ENCODE measurements around the gene MPDU1. TPM values are rescaled to one million over a fixed set of nuclear protein-coding genes. Genes with fewer than 3 reads are reported as not detected.

The MPDU1 gene
- total and polyA plus RNA-seq, 2 of the 13 experiments (the other 11 are each of a cell fraction or from before 2014, with no cell fraction given): 112 to 167 TPM

- no peak for TF ChIP-seq ZNF264 (CRISPR knock-in tag; IDR thresholded peaks at IDR 0.05)
- TF ChIP-seq PATZ1 (CRISPR knock-in tag; IDR thresholded peaks at IDR 0.05): no peak; the same call in 1 of the 2 replicates
- no peak for TF ChIP-seq ZNF564 (CRISPR knock-in tag; IDR thresholded peaks at IDR 0.05)
- no peak for TF ChIP-seq AFF4 (CRISPR knock-in tag; IDR thresholded peaks at IDR 0.05)
- TF ChIP-seq MLLT10 (CRISPR knock-in tag; IDR thresholded peaks at IDR 0.05): no peak
- 0 out of 2 replicates have a peak, but pooled peaks have one; percentile 12 for TF ChIP-seq SP5 (CRISPR knock-in tag; IDR thresholded peaks at IDR 0.05; ENCODE audit: borderline replicate concordance, low read depth)
- no peak for TF ChIP-seq TCF7L2 (IDR thresholded peaks at IDR 0.05; ENCODE audit: low read depth, low read length)
- TF ChIP-seq SAFB2 (CRISPR knock-in tag; IDR thresholded peaks at IDR 0.05; ENCODE audit: borderline replicate concordance, low read depth): no peak
- no peak for TF ChIP-seq ZNF354B (CRISPR knock-in tag; IDR thresholded peaks at IDR 0.05)
- no peak for TF ChIP-seq ETS1 (CRISPR knock-in tag; IDR thresholded peaks at IDR 0.05)
- TF ChIP-seq ZNF501 (CRISPR knock-in tag; IDR thresholded peaks at IDR 0.05): no peak
- no peak for TF ChIP-seq SNAI1 (CRISPR knock-in tag; IDR thresholded peaks at IDR 0.05; ENCODE audit: borderline replicate concordance)
- TF ChIP-seq ARNT2 (CRISPR knock-in tag; IDR thresholded peaks at IDR 0.05; ENCODE audit: low read depth): 0 out of 2 replicates have a peak, but pooled peaks have one; percentile 69
- TF ChIP-seq TAF1 (CRISPR knock-in tag; IDR thresholded peaks at IDR 0.05): 0 out of 2 replicates have a peak, but pooled peaks have one; percentile 10
- no peak for TF ChIP-seq ZZZ3 (CRISPR knock-in tag; IDR thresholded peaks at IDR 0.05; ENCODE audit: borderline replicate concordance)
- TF ChIP-seq NKX3-1 (CRISPR knock-in tag; IDR thresholded peaks at IDR 0.05): no peak
- TF ChIP-seq ZNF367 (CRISPR knock-in tag; IDR thresholded peaks at IDR 0.05; ENCODE audit: borderline replicate concordance): no peak; the same call in 1 of the 2 replicates
- peak; percentile 80 for TF ChIP-seq SP2 (CRISPR knock-in tag; IDR thresholded peaks at IDR 0.05)
- no peak for TF ChIP-seq FOXO4 (CRISPR knock-in tag; conservative IDR thresholded peaks at IDR 0.05)
- TF ChIP-seq SNRNP70 (IDR thresholded peaks at IDR 0.05; ENCODE audit: low read depth, low read length): no peak
- no peak for TF ChIP-seq RFX1 (IDR thresholded peaks at IDR 0.05)
- no peak for TF ChIP-seq ZNF24 (IDR thresholded peaks at IDR 0.05)
- peak; percentile 27; the same call in 1 of the 2 replicates for TF ChIP-seq HCFC1 (IDR thresholded peaks at IDR 0.05; ENCODE audit: low read depth, low read length)
These were observed 31.0 kb downstream of the MPDU1 start, which contains the start of gene FXR2 (continued) for GRCh38 chr17:7614425-7615264.

Measured in HepG2 (cell line).